HepG2 (cell line): ENCODE data around the gene ZNF800.

Experiments
- AFF4 ChIP-seq: sonication (generic); formaldehyde crosslinking; IDR thresholded peaks from 2 replicates; pipeline ENCODE4 v1.4.0; 2020; ENCODE audit warnings: missing genetic modification reagents
- CTCF ChIP-seq: sonication (generic); formaldehyde crosslinking; IDR thresholded peaks from 2 replicates; pipeline ENCODE4 v1.5.0; 2020; ENCODE audit warnings: mild to moderate bottlenecking, missing genetic modification reagents, moderate library complexity
- FOXP4 ChIP-seq: sonication (generic); formaldehyde crosslinking; IDR thresholded peaks from 2 replicates; pipeline ENCODE4 v1.4.0; 2020; ENCODE audit warnings: missing genetic modification reagents
- KLF16 ChIP-seq, 2 experiments: sonication (generic) in 1 of 2; formaldehyde crosslinking in 1 of 2; IDR thresholded peaks; 2 replicates each; pipeline versions ENCODE4 v1.6.1 to v1.8.0; 2016 to 2023; ENCODE audit warnings: missing genetic modification reagents in 2 of 2, missing compliant biosample characterization in 1 of 2
- MAFF ChIP-seq: IDR thresholded peaks from 2 replicates; pipeline ENCODE4 v1.6.1; 2011; ENCODE audit warnings: low read depth, low read length, improper control_type of control experiment
- MXI1 ChIP-seq: IDR thresholded peaks from 3 replicates; pipeline ENCODE4 v1.6.1; 2012; ENCODE audit warnings: low read depth, low read length, inconsistent platforms, borderline replicate concordance
- REST ChIP-seq, 2 experiments: IDR thresholded peaks; 2 replicates each; pipeline ENCODE4 v1.6.1; 2011 to 2012; ENCODE audit warnings: low read length in 2 of 2, borderline replicate concordance in 1 of 2, low read depth in 1 of 2, mild to moderate bottlenecking in 1 of 2, moderate library complexity in 1 of 2
- RFX5 ChIP-seq: IDR thresholded peaks from 2 replicates; pipeline ENCODE4 v1.6.1; 2011; ENCODE audit warnings: low read depth, low read length, improper control_type of control experiment
- TAF1 ChIP-seq: sonication (generic); formaldehyde crosslinking; IDR thresholded peaks from 2 replicates; pipeline ENCODE4 v1.4.0; 2020; ENCODE audit warnings: missing genetic modification reagents
- ZNF598 ChIP-seq: sonication (generic); formaldehyde crosslinking; IDR thresholded peaks from 2 replicates; pipeline ENCODE4 v1.5.1; 2020; ENCODE audit warnings: mild to moderate bottlenecking, missing genetic modification reagents, borderline replicate concordance

- TF ChIP-seq KLF16 (CRISPR knock-in tag; IDR thresholded peaks at IDR 0.05) (no peak), ZNF598 (CRISPR knock-in tag) (no peak), MXI1 (no peak), RFX5 (no peak), FOXP4 (CRISPR knock-in tag) (no peak), MAFF (no peak), CTCF (no peak), REST (IDR thresholded peaks at IDR 0.05; ENCODE audit: borderline replicate concordance in 1 of 2, low read depth in 1 of 2, low read length in 2 of 2) (no peak), AFF4 (CRISPR knock-in tag) (no peak), TAF1 (CRISPR knock-in tag) (no peak)
These were observed 20.8 kb upstream of the ZNF800 start for GRCh38 chr7:127413326-127413725.
